ENCODE data around the gene PTX3.
A peak's percentile ranks its signal among the peaks of the same experiment; 100 is the strongest.

PTX3 gene

DNA sequence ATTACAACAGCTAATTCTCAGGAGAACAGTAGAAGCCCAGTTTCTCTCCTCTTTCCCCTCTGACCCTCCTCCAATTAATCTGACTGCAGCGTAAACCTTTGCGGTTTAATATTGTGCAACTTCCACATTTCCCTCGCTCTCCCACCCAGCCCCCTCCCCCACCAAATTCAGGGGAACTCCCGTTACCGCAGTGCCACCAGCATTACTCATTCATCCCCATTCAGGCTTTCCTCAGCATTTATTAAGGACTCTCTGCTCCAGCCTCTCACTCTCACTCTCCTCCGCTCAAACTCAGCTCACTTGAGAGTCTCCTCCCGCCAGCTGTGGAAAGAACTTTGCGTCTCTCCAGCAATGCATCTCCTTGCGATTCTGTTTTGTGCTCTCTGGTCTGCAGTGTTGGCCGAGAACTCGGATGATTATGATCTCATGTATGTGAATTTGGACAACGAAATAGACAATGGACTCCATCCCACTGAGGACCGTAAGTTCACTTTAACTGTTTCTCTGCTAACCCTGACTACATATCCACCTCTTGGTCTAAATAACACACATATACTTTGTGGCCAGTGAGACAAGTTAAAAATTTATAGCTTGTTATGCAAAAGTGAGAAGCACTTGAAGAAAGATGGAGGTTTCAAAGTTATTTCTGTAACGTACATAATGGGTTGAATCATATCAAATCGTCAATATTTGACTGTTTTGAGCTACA is at the start of gene PTX3:
Gene PTX3, plus strand, starts transcription at position 268 of the 709 bp plus-strand sequence. Its CDS starts 84 bp downstream, at position 352.
- peak within 1 kb of the TSS; percentile 66 for H3K4me3 ChIP-seq (ENCODE audit: low read length)
- DNase-seq (ENCODE audit: low read depth) = peak; percentile 72
- TF ChIP-seq, protein P1, sequence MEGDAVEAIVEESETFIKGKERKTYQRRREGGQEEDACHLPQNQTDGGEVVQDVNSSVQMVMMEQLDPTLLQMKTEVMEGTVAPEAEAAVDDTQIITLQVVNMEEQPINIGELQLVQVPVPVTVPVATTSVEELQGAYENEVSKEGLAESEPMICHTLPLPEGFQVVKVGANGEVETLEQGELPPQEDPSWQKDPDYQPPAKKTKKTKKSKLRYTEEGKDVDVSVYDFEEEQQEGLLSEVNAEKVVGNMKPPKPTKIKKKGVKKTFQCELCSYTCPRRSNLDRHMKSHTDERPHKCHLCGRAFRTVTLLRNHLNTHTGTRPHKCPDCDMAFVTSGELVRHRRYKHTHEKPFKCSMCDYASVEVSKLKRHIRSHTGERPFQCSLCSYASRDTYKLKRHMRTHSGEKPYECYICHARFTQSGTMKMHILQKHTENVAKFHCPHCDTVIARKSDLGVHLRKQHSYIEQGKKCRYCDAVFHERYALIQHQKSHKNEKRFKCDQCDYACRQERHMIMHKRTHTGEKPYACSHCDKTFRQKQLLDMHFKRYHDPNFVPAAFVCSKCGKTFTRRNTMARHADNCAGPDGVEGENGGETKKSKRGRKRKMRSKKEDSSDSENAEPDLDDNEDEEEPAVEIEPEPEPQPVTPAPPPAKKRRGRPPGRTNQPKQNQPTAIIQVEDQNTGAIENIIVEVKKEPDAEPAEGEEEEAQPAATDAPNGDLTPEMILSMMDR (conservative IDR thresholded peaks at IDR 0.05; ENCODE audit: low read depth, low read length) = no peak

DNA sequence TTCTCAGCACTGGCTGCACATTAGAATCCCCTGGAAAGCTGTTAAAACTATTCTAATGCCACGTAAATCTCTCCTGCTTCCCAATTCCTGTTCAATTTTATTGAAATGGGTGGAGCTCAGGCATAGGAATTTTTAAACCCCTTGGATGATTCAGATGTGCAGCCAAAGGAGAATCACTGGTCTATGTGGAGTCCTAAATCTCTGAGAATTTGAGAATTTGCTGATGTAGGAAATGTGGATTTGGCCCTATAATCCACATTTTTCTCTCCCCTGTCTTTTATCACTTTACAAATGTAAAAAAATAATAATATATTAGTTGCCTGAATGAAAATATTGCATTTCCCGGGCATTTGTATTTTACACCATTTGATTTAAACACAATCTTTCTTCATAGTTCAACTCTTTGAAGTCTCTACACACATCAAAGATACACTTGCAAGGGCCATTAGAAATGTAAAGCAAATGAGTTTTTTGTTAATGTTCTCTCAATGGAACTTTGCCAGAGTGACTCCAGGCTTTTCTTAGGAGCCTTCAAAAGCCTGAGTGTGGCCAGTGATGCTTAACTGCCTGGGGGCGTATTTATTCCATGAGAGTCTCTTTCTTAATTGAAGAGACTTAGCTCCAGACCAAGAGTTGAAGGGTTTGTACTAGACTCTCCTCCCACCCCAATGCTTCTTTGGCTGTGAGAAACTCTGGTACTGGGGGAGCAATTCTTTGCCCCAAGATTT is 48.8 kb upstream of the PTX3 start:
- TF ChIP-seq, protein P1 (conservative IDR thresholded peaks at IDR 0.05; ENCODE audit: low read depth, low read length) = no peak
- no peak for DNase-seq (ENCODE audit: low read depth)
- no peak overlapping the region for H3K4me3 ChIP-seq (ENCODE audit: low read length)

DNA sequence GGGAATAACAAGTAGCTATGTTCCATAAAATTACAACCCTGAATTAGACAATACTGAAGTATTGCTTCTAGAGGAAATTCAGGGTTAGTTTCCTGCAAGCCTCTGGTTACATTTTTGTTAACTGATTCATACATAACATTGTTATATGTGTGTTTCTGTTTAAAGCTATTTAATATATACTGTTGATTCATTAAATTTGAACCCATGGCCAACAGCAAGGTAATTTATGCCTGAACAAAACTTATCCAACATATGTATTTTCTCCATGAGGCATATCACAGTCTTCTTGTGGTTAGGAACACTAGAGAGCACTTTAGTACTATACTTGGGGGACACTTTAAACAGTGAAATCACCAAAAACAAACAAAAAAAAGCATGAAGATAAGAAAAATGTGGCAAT is 47.7 kb upstream of the PTX3 start:
- DNase-seq (ENCODE audit: low read depth) = no peak
- TF ChIP-seq, protein P1 (conservative IDR thresholded peaks at IDR 0.05; ENCODE audit: low read depth, low read length) = no peak
- no peak overlapping the region for H3K4me3 ChIP-seq (ENCODE audit: low read length)

GRCh38 chr3:157390713-157391515 is 45.7 kb upstream of the PTX3 start:
- TF ChIP-seq, protein P1 (conservative IDR thresholded peaks at IDR 0.05; ENCODE audit: low read depth, low read length) = no peak
- DNase-seq (ENCODE audit: low read depth) = no peak
- H3K4me3 ChIP-seq (ENCODE audit: low read length) = no peak overlapping the region

DNA sequence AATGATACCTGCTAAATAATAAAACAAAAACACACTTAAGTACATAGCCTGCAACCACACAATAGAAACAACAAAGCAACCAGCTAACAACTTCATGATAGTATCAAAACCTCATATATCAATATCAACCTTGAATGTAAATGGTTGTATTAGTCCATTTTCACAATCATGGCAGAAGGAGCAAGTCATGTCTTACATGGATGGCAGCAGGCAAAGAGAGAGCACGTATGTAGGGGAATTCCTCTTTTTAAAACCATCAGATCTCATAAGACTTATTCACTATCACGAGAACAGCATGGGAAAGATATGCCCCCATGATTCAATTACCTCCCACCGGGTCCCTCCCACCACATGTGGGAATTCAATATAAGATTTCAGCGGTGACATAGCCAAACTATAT is 44.5 kb upstream of the PTX3 start:
- TF ChIP-seq, protein P1 (conservative IDR thresholded peaks at IDR 0.05; ENCODE audit: low read depth, low read length) = no peak
- no peak overlapping the region for H3K4me3 ChIP-seq (ENCODE audit: low read length)
- DNase-seq (ENCODE audit: low read depth) = no peak

GRCh38 chr3:157393113-157393512 is 43.5 kb upstream of the PTX3 start:
- TF ChIP-seq, protein P1 (conservative IDR thresholded peaks at IDR 0.05; ENCODE audit: low read depth, low read length) = no peak
- H3K4me3 ChIP-seq (ENCODE audit: low read length) = no peak overlapping the region
- DNase-seq (ENCODE audit: low read depth) = no peak
